Thyroid gland (tissue), 4 donors: ENCODE results near the gene ASIC1. TPM values are rescaled to one million over a fixed set of nuclear protein-coding genes. Genes with fewer than 3 reads are reported as not detected.

Experiments used
- DNase-seq, 2 donors: peaks; one replicate each; pipeline ENCODE4 v3.0.0-alpha.2; 2019
- H3K27ac ChIP-seq, 3 donors: fragments of 200-600 bp; sonication (generic); 1 replicate in 2 of 3; 2 replicates in 1 of 3; pipeline ENCODE4 v1.5.1; 2016 to 2019; ENCODE audit warnings: mild to moderate bottlenecking in 1 of 3, moderate library complexity in 1 of 3
- H3K27me3 ChIP-seq: fragments of 200-600 bp; sonication (generic); one replicate; pipeline ENCODE4 v1.5.1; 2019
- H3K36me3 ChIP-seq, 2 donors: fragments of 200-600 bp; sonication (generic); one replicate each; pipeline ENCODE4 v1.5.1; 2016 to 2019
- H3K4me1 ChIP-seq, 2 donors: fragments of 200-600 bp; sonication (generic); one replicate each; pipeline ENCODE4 v1.5.1; 2017 to 2019
- H3K4me3 ChIP-seq, 3 donors: fragments of 200-600 bp; sonication (generic); replicated peaks in 1 of 3; 1 replicate in 2 of 3; 2 replicates in 1 of 3; pipeline ENCODE4 v1.5.1; 2016; ENCODE audit warnings: mild to moderate bottlenecking in 1 of 3
- H3K9me3 ChIP-seq: fragments of 200-600 bp; sonication (generic); one replicate; pipeline ENCODE4 v1.5.1; 2017
- POLR2A ChIP-seq, 2 donors: fragments of 450-650 bp; IDR thresholded peaks; one replicate each; pipeline ENCODE4 v1.6.1; 2017; ENCODE audit warnings: antibody characterized with exemption in 2 of 2, mild to moderate bottlenecking in 2 of 2, moderate library complexity in 1 of 2
- WGBS, 2 donors: methylation state at CpG; one replicate each; pipeline ENCODE4 v1.1.5; 2017; 5-methylcytosine and 5-hydroxymethylcytosine counted together
- intact Hi-C: fragments of 100-400 bp; cut with DNase I; formaldehyde crosslinking; loops from one replicate; pipeline ENCODE4 v1.15.1; 2023
- total RNA-seq, 4 donors: library from RNA; depleted of rRNA; stranded (reverse); fragments of >200 nt; gene quantifications; one replicate each; pipeline ENCODE4 v1.2.3, GENCODE V29; 2016
- TF ChIP-seq, protein P1 (sequence below), 6 experiments: fragments of 200-600 bp in 3 of 6; fragments of 450-650 bp in 3 of 6; sonication (generic) in 3 of 6; IDR thresholded peaks; one replicate each; pipeline ENCODE4 v1.5.1; 2016 to 2019; ENCODE audit warnings: antibody characterized with exemption in 6 of 6, mild to moderate bottlenecking in 2 of 6, inconsistent platforms in 1 of 6, moderate library complexity in 1 of 6

The ASIC1 gene
- total RNA-seq, 4 donors from 2014 or later, result 0.13 to 1.9 (median 0.43) TPM

DNA sequence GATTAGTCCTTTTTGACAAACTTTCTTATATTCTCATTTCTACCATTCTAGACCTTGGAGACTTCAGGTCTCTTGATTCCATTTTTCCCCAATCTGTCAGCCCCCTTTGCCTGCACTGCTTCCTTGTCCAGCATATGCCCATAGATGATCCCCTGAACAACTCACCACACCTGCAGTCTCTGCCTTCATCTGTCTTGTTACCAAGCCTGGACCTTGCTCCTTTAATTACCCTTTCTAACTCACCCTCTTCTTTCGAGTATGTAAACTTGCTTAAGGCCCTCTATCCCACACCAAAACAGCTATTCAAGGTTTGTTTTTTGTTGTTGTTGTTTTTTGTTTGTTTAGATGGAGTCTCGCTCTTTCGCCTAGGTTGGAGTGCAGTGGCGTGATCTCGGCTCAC is 64.2 kb downstream of the ASIC1 start:
- Histone ChIP-seq H3K27ac (peak overlapping the region in 1 of 3 donors; percentile 38), H3K27me3 (no peaks in the 10 kb centered on the region), H3K36me3 (peaks cover 8 to 17% of the 10 kb centered on the region in 2 donors), H3K4me3 (no peak overlapping the region), H3K4me1 (peaks cover 4 to 25% of the 10 kb centered on the region in 2 donors), H3K9me3 (no peaks in the 10 kb centered on the region)
- DNase-seq, result no peak
- 87 to 96% methylated on average over 5 of the region's 5 CpGs for WGBS, 2 donors
- intact Hi-C loops, result no loop called here
- TF ChIP-seq POLR2A (IDR thresholded peaks at IDR 0.05), result no peak
- TF ChIP-seq, protein P1, sequence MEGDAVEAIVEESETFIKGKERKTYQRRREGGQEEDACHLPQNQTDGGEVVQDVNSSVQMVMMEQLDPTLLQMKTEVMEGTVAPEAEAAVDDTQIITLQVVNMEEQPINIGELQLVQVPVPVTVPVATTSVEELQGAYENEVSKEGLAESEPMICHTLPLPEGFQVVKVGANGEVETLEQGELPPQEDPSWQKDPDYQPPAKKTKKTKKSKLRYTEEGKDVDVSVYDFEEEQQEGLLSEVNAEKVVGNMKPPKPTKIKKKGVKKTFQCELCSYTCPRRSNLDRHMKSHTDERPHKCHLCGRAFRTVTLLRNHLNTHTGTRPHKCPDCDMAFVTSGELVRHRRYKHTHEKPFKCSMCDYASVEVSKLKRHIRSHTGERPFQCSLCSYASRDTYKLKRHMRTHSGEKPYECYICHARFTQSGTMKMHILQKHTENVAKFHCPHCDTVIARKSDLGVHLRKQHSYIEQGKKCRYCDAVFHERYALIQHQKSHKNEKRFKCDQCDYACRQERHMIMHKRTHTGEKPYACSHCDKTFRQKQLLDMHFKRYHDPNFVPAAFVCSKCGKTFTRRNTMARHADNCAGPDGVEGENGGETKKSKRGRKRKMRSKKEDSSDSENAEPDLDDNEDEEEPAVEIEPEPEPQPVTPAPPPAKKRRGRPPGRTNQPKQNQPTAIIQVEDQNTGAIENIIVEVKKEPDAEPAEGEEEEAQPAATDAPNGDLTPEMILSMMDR (IDR thresholded peaks at IDR 0.05), result no peak

DNA sequence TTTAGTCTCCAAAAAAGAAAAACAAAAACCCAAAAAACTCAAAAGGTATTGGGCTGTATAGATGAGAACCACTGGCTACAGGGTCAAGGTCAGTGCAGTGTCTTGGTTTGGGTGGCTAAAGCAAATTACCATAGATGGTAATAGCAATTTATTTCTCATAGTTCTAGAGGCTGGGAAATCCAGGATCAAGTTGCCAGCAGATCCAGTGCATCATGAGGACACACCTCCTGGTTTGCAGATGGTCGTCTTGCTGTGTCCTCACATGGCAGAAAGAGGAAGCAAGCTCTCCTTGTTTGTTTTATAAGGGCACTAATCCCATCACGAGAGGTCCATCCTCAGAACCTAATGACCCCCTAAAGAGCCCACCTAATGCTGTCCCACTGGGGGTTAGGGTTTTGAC is 65.8 kb downstream of the ASIC1 start:
- peaks cover 8 to 17% of the 10 kb centered on the region in 2 donors for H3K36me3 ChIP-seq
- 96 to 100% methylated on average over 2 of the region's 2 CpGs for WGBS, 2 donors
- TF ChIP-seq, protein P1 (IDR thresholded peaks at IDR 0.05), result no peak
- no peak for TF ChIP-seq POLR2A (IDR thresholded peaks at IDR 0.05)
- no peaks in the 10 kb centered on the region for H3K27me3 ChIP-seq
- DNase-seq, result no peak
- peaks cover 8 to 20% of the 10 kb centered on the region in 2 donors for H3K4me1 ChIP-seq
- H3K4me3 ChIP-seq, result no peak overlapping the region
- intact Hi-C loops, result no loop called here
- H3K9me3 ChIP-seq, result no peaks in the 10 kb centered on the region
- H3K27ac ChIP-seq, result no peak overlapping the region

DNA sequence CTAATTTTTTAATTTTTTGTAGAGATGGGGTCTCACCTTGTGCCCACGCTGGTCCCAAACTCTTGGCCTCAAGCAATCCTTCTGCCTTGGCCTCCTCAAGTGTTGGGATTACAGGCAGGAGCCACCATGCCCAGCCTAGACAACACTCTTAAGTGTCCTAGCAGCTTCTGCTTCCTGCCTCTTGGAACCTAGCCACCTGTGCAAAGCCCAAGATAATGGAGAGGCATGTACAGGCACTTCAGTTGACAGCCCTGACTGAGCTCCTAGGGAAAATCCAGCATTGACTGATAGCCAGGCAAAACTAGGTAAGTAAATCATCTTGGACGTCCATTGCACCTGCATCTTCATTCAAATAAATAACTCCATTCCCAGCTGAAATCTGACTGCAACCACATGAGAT is 70.2 kb downstream of the ASIC1 start:
- Histone ChIP-seq H3K36me3 (peaks cover 15 to 24% of the 10 kb centered on the region in 2 donors), H3K4me1 (peaks cover 11 to 30% of the 10 kb centered on the region in 2 donors), H3K9me3 (no peaks in the 10 kb centered on the region), H3K27me3 (no peaks in the 10 kb centered on the region), H3K4me3 (no peak overlapping the region), H3K27ac (peak overlapping the region in 1 of 3 donors; percentile 4)
- WGBS, 2 donors, result 55 to 65% methylated on average over 2 of the region's 2 CpGs
- no peak for TF ChIP-seq POLR2A (IDR thresholded peaks at IDR 0.05)
- TF ChIP-seq, protein P1 (IDR thresholded peaks at IDR 0.05), result no peak
- intact Hi-C loops, result no loop called here
- DNase-seq, result peak; percentile 68 to 74

DNA sequence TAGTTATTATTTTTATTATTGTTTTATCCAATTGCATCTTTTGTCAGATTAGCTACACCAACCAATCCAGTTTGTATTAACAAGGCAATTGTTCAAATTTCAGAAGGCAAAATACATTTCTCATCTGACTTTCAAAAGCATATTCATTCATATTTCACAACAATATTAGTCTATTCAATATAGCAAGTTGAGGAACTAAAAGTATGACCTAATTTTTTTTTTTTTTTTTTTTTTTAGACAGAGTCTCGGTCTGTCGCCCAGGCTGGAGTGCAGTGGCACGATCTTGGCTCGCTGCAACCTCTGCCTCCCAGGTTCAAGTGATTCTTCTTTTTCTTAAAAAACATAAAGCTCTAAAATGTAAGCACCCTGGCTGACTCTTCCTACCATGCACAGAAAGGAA is 71.9 kb downstream of the ASIC1 start:
- no peaks in the 10 kb centered on the region for H3K27me3 ChIP-seq
- intact Hi-C loops, result no loop called here
- TF ChIP-seq, protein P1 (IDR thresholded peaks at IDR 0.05), result no peak
- no peak for TF ChIP-seq POLR2A (IDR thresholded peaks at IDR 0.05)
- peaks cover 11 to 35% of the 10 kb centered on the region in 2 donors for H3K4me1 ChIP-seq
- peak overlapping the region in 2 of 3 donors; percentile 35 to 47 for H3K27ac ChIP-seq
- H3K9me3 ChIP-seq, result no peaks in the 10 kb centered on the region
- 19 to 23% methylated on average over 4 of the region's 4 CpGs for WGBS, 2 donors
- no peak overlapping the region for H3K4me3 ChIP-seq
- peak; percentile 31 to 37 for DNase-seq
- peaks cover 19 to 29% of the 10 kb centered on the region in 2 donors for H3K36me3 ChIP-seq

DNA sequence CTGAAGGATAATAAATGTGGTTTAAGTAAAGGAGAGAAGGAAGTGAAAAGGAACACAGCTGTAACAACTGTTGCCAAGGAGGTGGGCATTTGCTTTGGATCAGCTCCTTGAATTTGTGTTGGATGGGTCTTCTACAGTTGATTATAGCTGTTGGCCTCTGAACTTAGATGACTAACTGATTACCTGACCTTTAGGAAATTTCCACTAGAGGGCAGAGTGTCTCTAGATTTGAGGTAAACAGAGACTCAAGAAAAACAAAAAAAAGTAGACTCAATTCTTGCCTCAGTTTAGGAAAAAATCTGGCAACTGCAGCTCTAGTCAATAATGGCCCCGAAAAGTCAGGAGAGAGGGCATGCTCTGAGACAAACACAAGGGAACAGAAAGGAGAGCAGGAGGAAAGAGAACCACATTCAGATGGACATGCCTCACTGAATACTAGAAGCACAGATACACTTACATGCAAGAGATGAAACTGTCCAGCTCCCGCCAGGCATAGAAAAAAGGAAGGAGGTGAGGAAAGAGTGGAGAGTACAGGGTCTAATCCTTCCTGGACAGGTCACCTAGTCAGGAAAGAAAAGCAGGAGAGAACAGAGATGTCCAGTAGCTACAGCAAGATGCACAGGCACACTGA is 75.2 kb downstream of the ASIC1 start:
- no peak overlapping the region for H3K27ac ChIP-seq
- peaks cover 28 to 32% of the 10 kb centered on the region in 2 donors for H3K36me3 ChIP-seq
- intact Hi-C loops, result no loop called here
- peaks cover 18 to 38% of the 10 kb centered on the region in 2 donors for H3K4me1 ChIP-seq
- 59 to 74% methylated on average over 2 of the region's 2 CpGs for WGBS, 2 donors
- no peak overlapping the region for H3K4me3 ChIP-seq
- no peaks in the 10 kb centered on the region for H3K9me3 ChIP-seq
- DNase-seq, result no peak
- H3K27me3 ChIP-seq, result no peaks in the 10 kb centered on the region
- TF ChIP-seq POLR2A (IDR thresholded peaks at IDR 0.05), result no peak
- TF ChIP-seq, protein P1 (IDR thresholded peaks at IDR 0.05), result peak in 4 of 6 experiments; percentile 9 to 69 (median 40)
